CD14-positive monocyte (primary cell): ENCODE measurements around the gene PCNT. TPM values are rescaled to one million over a fixed set of nuclear protein-coding genes. Genes with fewer than 3 reads are reported as not detected.

Experiments
- DNase-seq, 3 donors: peaks; one replicate each; pipeline ENCODE4 v3.0.0-alpha.2; 2011 to 2022
- H2AFZ ChIP-seq: 2 replicates; pipeline ENCODE4 v1.6.0; 2012; ENCODE audit warnings: mild to moderate bottlenecking, low read depth, low read length, inconsistent platforms; ENCODE audit not compliant: insufficient read depth, poor library complexity, severe bottlenecking
- H3K27ac ChIP-seq, 2 donors: 1 replicate in 1 of 2; 2 replicates in 1 of 2; pipeline ENCODE4 v1.5.1; 2012 to 2013; ENCODE audit warnings: low read length in 2 of 2, control low read depth in 1 of 2, inconsistent platforms in 1 of 2, low read depth in 1 of 2, mild to moderate bottlenecking in 1 of 2
- H3K27me3 ChIP-seq, 2 donors: one replicate each; pipeline versions ENCODE4 v1.6.0 to v1.6.1; 2011 to 2013; ENCODE audit warnings: low read length in 2 of 2; ENCODE audit not compliant: control insufficient read depth in 2 of 2, insufficient read depth in 2 of 2
- H3K36me3 ChIP-seq, 2 donors: replicated peaks in 1 of 2; 1 replicate in 1 of 2; 2 replicates in 1 of 2; pipeline versions ENCODE4 v1.5.1 to v1.6.1; 2012 to 2013; ENCODE audit warnings: low read length in 2 of 2, control low read depth in 1 of 2, inconsistent platforms in 1 of 2, mild to moderate bottlenecking in 1 of 2; ENCODE audit not compliant: insufficient read depth in 2 of 2, control insufficient read depth in 1 of 2
- H3K4me1 ChIP-seq, 2 donors: 1 replicate in 1 of 2; 2 replicates in 1 of 2; pipeline versions ENCODE4 v1.5.1 to v1.6.1; 2012 to 2013; ENCODE audit warnings: low read length in 2 of 2, control low read depth in 1 of 2, inconsistent platforms in 1 of 2, mild to moderate bottlenecking in 1 of 2, moderate library complexity in 1 of 2; ENCODE audit not compliant: insufficient read depth in 2 of 2, control insufficient read depth in 1 of 2
- H3K4me2 ChIP-seq: replicated peaks from 2 replicates; pipeline ENCODE3; 2012; ENCODE audit warnings: low read length, moderate library complexity, mild to moderate bottlenecking; ENCODE audit not compliant: poor library complexity, severe bottlenecking; ENCODE audit errors: extremely low read depth
- H3K4me3 ChIP-seq, 3 experiments: fragments of 200-600 bp in 1 of 3; sonication (generic) in 1 of 3; replicated peaks in 1 of 3; 1 replicate in 2 of 3; 2 replicates in 1 of 3; pipeline ENCODE4 v1.5.1; 2011 to 2013; ENCODE audit warnings: low read length in 3 of 3, mild to moderate bottlenecking in 3 of 3, control low read depth in 2 of 3, low read depth in 2 of 3, inconsistent platforms in 1 of 3, moderate library complexity in 1 of 3
- H3K79me2 ChIP-seq: 2 replicates; pipeline ENCODE4 v1.6.0; 2012; ENCODE audit warnings: mild to moderate bottlenecking, control low read depth, inconsistent platforms, low read length, moderate library complexity; ENCODE audit not compliant: insufficient read depth
- H3K9ac ChIP-seq: 2 replicates; pipeline ENCODE4 v1.6.0; 2017; ENCODE audit warnings: low read length, mild to moderate bottlenecking; ENCODE audit not compliant: insufficient read depth, poor library complexity, severe bottlenecking
- H3K9me3 ChIP-seq, 2 donors: replicated peaks in 1 of 2; 1 replicate in 1 of 2; 2 replicates in 1 of 2; pipeline versions ENCODE4 v1.5.1 to v1.6.1; 2012 to 2013; ENCODE audit warnings: low read length in 2 of 2, control low read depth in 1 of 2; ENCODE audit not compliant: control insufficient read depth in 1 of 2, insufficient read depth in 1 of 2
- H4K20me1 ChIP-seq: 2 replicates; pipeline ENCODE4 v1.6.0; 2012; ENCODE audit warnings: mild to moderate bottlenecking, low read length, control low read depth, moderate library complexity; ENCODE audit not compliant: insufficient read depth
- H3K27ac Mint-ChIP-seq, 7 donors: one replicate each; pipeline ENCODE4 v1.8.0; 2020; ENCODE audit warnings: mild to moderate bottlenecking in 7 of 7, mixed read lengths in 7 of 7, moderate library complexity in 6 of 7, inconsistent platforms in 2 of 7
- H3K27me3 Mint-ChIP-seq, 3 donors: one replicate each; pipeline ENCODE4 v1.8.0; 2021 to 2022; ENCODE audit warnings: low read depth in 3 of 3, mild to moderate bottlenecking in 3 of 3, mixed read lengths in 3 of 3, moderate library complexity in 3 of 3, inconsistent platforms in 1 of 3
- H3K36me3 Mint-ChIP-seq, 2 donors: one replicate each; pipeline ENCODE4 v1.8.0; 2020; ENCODE audit warnings: mixed read lengths in 2 of 2, inconsistent platforms in 1 of 2, mild to moderate bottlenecking in 1 of 2
- H3K4me1 Mint-ChIP-seq: one replicate; pipeline ENCODE4 v1.8.0; 2020; ENCODE audit warnings: mild to moderate bottlenecking, mixed read lengths
- H3K4me3 Mint-ChIP-seq, 2 donors: one replicate each; pipeline ENCODE4 v1.8.0; 2020; ENCODE audit warnings: mild to moderate bottlenecking in 2 of 2, mixed read lengths in 2 of 2, moderate library complexity in 1 of 2
- H3K9me3 Mint-ChIP-seq, 7 donors: one replicate each; pipeline ENCODE4 v1.8.0; 2020 to 2022; ENCODE audit warnings: mixed read lengths in 7 of 7, mild to moderate bottlenecking in 6 of 7, moderate library complexity in 6 of 7, inconsistent platforms in 2 of 7
- CTCF ChIP-seq: fragments of 200-600 bp; IDR thresholded peaks from one replicate; pipeline ENCODE4 v1.8.0; 2022; ENCODE audit warnings: antibody characterized with exemption, mild to moderate bottlenecking
- WGBS: methylation state at CpG from one replicate; pipeline ENCODE4 v1.1.5; 2013; ENCODE audit warnings: missing lambda C conversion rate; ENCODE audit not compliant: insufficient coverage; 5-methylcytosine and 5-hydroxymethylcytosine counted together
- intact Hi-C, 2 donors: fragments of 100-400 bp; cut with micrococcal nuclease; formaldehyde crosslinking; loops; one replicate each; pipeline versions ENCODE4 v1.15.0 to v1.15.1; 2023
- polyA plus RNA-seq, 3 donors: library from polyadenylated mRNA; depleted of rRNA in 1 of 3; unstranded in 2 of 3; stranded (reverse) in 1 of 3; fragments of 300-500 nt in 2 of 3; fragments of >200 nt in 1 of 3; fragmentation: Illumina TruSeq in 2 of 3; gene quantifications; 1 replicate in 2 of 3; 2 replicates in 1 of 3; pipeline ENCODE4 v1.2.3, GENCODE V29; 2012 to 2021

Gene PCNT
- polyA plus RNA-seq, 3 donors, result 4.2 to 16.3 (median 5.1) TPM

- 95% methylated on average over 10 of the region's 10 CpGs for WGBS
Measured at GRCh38 chr21:46376231-46376628, 52.3 kb downstream of the PCNT start.

GRCh38 chr21:46376856-46377453 is 53.0 kb downstream of the PCNT start:
- Histone ChIP-seq H3K79me2 (peaks cover 70% of the 10 kb centered on the region), H4K20me1 (no peaks in the 10 kb centered on the region), H3K9me3 (peaks cover 3 to 8% of the 10 kb centered on the region in 2 donors), H3K4me3 (no peak overlapping the region), H3K27me3 (no peaks in the 10 kb centered on the region), H3K9ac (no peak overlapping the region), H3K36me3 (peaks cover 31 to 75% of the 10 kb centered on the region in 2 donors), H3K4me2 (no peak overlapping the region), H3K4me1 (no peaks in the 10 kb centered on the region), H2AFZ (no peak overlapping the region), H3K27ac (no peak overlapping the region)
- Mint-ChIP-seq H3K27me3 (peaks cover 0 to 4% (median 1%) of the 10 kb centered on the region in 3 donors), H3K27ac (peak overlapping the region in 1 of 7 donors; percentile 64), H3K4me1 (no peaks in the 10 kb centered on the region), H3K4me3 (no peak overlapping the region), H3K9me3 (peaks cover 0 to 21% (median 9%) of the 10 kb centered on the region in 7 donors), H3K36me3 (peaks cover 53 to 84% of the 10 kb centered on the region in 2 donors)
- TF ChIP-seq CTCF, result no peak
- WGBS, result 91% methylated on average over 10 of the region's 14 CpGs
- intact Hi-C loops, result no loop called here
- DNase-seq, result no peak

More at GRCh38 chr21:46376231-46376628, 52.3 kb downstream of the PCNT start:
- TF ChIP-seq CTCF, result no peak
- Mint-ChIP-seq H3K27me3 (peaks cover 0 to 4% (median 1%) of the 10 kb centered on the region in 3 donors), H3K4me1 (no peaks in the 10 kb centered on the region), H3K27ac (peak overlapping the region in 2 of 7 donors; percentile 38 to 48), H3K36me3 (peaks cover 53 to 84% of the 10 kb centered on the region in 2 donors), H3K4me3 (no peak overlapping the region), H3K9me3 (peaks cover 0 to 15% (median 2%) of the 10 kb centered on the region in 7 donors)
- Histone ChIP-seq H3K27ac (no peak overlapping the region), H2AFZ (no peak overlapping the region), H3K4me1 (no peaks in the 10 kb centered on the region), H3K4me3 (no peak overlapping the region), H3K79me2 (peaks cover 72% of the 10 kb centered on the region), H3K9ac (no peak overlapping the region), H3K4me2 (no peak overlapping the region), H4K20me1 (no peaks in the 10 kb centered on the region), H3K27me3 (no peaks in the 10 kb centered on the region), H3K9me3 (peaks cover under 1 to 3% of the 10 kb centered on the region in 2 donors), H3K36me3 (peaks cover 33 to 75% of the 10 kb centered on the region in 2 donors)
- intact Hi-C loops, result no loop called here
- DNase-seq, result no peak
